Bronchus fibroblast of lung (primary cell): ENCODE results near the gene SPATA31A5. TPM values are rescaled to one million over a fixed set of nuclear protein-coding genes. Genes with fewer than 3 reads are reported as not detected.

Experiments
- total RNA-seq: library from RNA; depleted of rRNA; stranded (reverse); fragments of >200 nt; gene quantifications from 2 replicates; pipeline ENCODE4 v1.2.3, GENCODE V29; 2015

SPATA31A5 gene
- total RNA-seq = not detected in 2 replicates

DNA sequence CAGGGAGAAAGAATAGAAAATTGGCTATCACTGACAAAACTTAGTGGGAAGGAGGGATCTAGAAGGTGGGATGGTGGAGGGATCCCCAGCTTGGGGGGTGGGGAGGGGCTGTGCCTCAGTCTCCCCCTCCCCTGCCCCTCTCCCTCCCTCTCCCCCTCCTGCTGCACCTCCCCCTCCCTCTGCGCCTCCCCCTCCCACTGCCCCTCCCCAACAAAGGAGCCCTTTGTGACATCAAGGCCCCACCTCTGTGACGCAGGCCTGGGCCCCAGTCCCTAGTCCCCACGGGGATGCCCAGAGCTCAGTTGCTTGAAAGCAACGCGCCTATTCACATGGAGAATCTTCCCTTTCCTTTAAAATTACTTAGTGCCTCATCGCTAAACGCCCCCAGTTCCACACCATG, at the start of gene SPATA31A5:
Gene SPATA31A5 (plus strand): TSS at position 301 of the 400 bp plus-strand sequence. CDS start 29 bp downstream, at position 330.

